MM.1S (cell line): ENCODE data around the gene THAP12.

Experiments
- CTCF ChIP-seq: fragments of 300-600 bp; sonication (generic); IDR thresholded peaks from 2 replicates; pipeline ENCODE4 v1.5.1; 2016; ENCODE audit warnings: antibody characterized with exemption, low read length, mixed read lengths
- EZH2 ChIP-seq: fragments of 300-600 bp; sonication (generic); optimal IDR thresholded peaks from 2 replicates; pipeline ENCODE3; 2017; ENCODE audit warnings: low read depth, mild to moderate bottlenecking, antibody characterized with exemption, low read length, mixed read lengths
- EZH2phosphoT487 ChIP-seq: fragments of 300-600 bp; sonication (generic); IDR thresholded peaks from 2 replicates; pipeline ENCODE4 v1.6.1; 2018; ENCODE audit warnings: antibody characterized with exemption, low read length

DNA sequence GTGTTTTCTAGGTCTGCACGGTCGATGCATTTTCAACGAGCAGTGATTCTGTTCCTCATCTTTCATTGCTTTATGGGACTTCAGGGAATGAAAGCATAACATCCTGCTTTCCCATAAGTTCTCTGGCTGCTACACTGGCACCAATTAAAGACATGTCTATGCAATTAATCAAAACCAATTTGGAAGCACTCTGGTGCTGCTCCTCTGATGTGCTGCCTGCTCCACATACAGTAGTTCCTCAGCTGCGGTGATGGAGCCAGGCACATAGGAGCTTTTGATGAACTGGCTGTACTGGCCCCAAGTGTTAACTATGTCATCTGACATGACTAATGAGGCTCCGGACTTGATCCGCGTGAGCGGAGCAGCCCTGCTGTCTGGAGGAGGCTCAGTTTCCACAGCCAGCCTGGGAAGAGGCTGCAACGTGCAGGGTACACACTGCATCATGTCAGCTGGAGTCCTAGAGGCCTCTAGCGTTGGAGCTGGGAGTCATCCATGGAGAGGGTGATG, 30.0 kb upstream of the THAP12 start:
- no peak for TF ChIP-seq EZH2
- no peak for TF ChIP-seq CTCF
- no peak for TF ChIP-seq EZH2phosphoT487
